GM20000 (cell line): ENCODE data around the gene EFCAB5.

ENCODE experiments used
- DNase-seq: peaks from one replicate; pipeline ENCODE4 v3.0.0; 2012; ENCODE audit warnings: low spot score
- CTCF ChIP-seq: IDR thresholded peaks from 2 replicates; pipeline ENCODE4 v1.5.1; 2012; ENCODE audit warnings: mild to moderate bottlenecking, control low read depth; ENCODE audit errors: extremely low read depth, missing control alignments

Gene EFCAB5

GRCh38 chr17:29968271-29968670 lies 26.8 kb downstream of the EFCAB5 start:
- DNase-seq = no peak
- no peak for TF ChIP-seq CTCF

DNA sequence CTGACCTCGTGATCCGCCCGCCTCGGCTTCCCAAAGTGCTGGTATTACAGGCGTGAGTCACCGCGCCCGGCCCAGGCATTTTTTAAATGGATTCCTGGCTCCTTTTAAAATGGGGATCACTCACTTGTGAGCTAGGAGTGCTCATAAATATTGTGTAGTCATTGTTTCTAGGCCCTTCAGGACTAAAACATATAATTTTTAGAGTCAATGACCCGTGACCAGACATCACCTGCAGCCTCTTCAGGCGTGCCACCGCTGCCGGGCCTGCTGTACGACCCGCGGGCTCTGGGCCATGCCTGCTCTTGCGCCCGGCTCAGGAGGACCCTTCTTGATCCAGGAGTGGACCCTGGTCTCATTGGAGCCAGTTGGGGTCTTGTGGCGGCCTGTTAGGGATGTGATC lies 30.8 kb downstream of the EFCAB5 start:
- no peak for TF ChIP-seq CTCF

DNA sequence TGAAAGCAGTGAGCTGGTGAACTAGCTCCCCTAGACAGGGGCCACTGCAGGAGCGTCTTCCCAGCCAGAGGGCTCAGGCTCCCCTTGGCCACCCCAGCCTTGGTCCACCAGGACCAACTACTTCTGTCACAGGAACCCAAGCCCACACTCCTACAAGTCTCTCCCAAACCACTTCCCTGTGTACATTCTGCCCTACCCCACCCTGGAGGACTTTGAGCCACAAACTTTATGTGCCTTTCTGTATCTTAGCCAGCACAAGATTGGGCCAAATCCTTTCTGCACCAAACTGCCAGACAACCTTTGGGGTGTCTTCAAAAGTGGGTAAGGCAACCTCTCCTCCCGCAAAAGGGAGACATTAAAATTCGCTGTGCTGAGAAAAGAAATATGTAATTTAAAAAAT lies 31.6 kb downstream of the EFCAB5 start:
- TF ChIP-seq CTCF = no peak
- no peak for DNase-seq

More for the DNA sequence above, 30.8 kb downstream of the EFCAB5 start:
- no peak for DNase-seq

GRCh38 chr17:29977836-29978235 lies 36.4 kb downstream of the EFCAB5 start:
- no peak for DNase-seq
- TF ChIP-seq CTCF = no peak

- DNase-seq = no peak
- no peak for TF ChIP-seq CTCF
Measured at GRCh38 chr17:29980261-29980660, 38.8 kb downstream of the EFCAB5 start.

- DNase-seq = no peak
- TF ChIP-seq CTCF = no peak
Measured at GRCh38 chr17:29982991-29983653, 41.7 kb downstream of the EFCAB5 start.

DNA sequence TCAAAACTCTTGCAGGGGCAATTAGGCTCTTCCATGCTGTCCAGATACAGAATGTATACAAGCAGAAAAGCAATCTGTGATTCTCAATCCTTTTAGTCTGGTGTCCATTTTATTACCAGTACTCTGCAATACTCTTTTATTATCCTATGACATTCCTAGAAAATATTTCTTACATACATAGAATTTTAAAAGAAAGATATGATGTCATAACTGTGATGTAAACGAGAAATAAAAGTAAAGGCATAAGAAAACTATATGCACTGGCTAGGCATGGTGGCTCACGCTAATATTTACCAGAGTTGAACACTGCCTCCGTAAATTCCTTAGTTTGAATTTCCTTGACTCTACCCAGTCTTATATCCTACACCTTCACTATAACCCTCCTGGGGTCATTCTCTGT lies 55.0 kb downstream of the EFCAB5 start:
- DNase-seq = no peak
- TF ChIP-seq CTCF = no peak
